Osteoblast (primary cell): Measurements from ENCODE around the gene SLC38A5. TPM values are rescaled to one million over a fixed set of nuclear protein-coding genes. Genes with fewer than 3 reads are reported as not detected.
A peak's percentile ranks its signal among the peaks of the same experiment; 100 is the strongest.

ENCODE experiments used
- DNase-seq: peaks from one replicate; pipeline ENCODE4 v3.0.0; 2011; ENCODE audit warnings: low spot score, mixed read lengths; ENCODE audit not compliant: insufficient read length; ENCODE audit errors: missing footprints
- H2AFZ ChIP-seq: 2 replicates; pipeline ENCODE4 v1.6.0; 2011; ENCODE audit warnings: mild to moderate bottlenecking, low read length
- H3K27ac ChIP-seq: 2 replicates; pipeline ENCODE4 v1.5.1; 2011; ENCODE audit warnings: mild to moderate bottlenecking, low read depth, low read length, moderate library complexity
- H3K27me3 ChIP-seq: 2 replicates; pipeline ENCODE4 v1.6.0; 2012; ENCODE audit warnings: mild to moderate bottlenecking, control low read depth, inconsistent platforms, low read length, moderate library complexity; ENCODE audit not compliant: insufficient read depth
- H3K36me3 ChIP-seq: 2 replicates; pipeline ENCODE4 v1.5.1; 2011; ENCODE audit warnings: mild to moderate bottlenecking, low read length, control low read depth, moderate library complexity; ENCODE audit not compliant: insufficient read depth
- H3K4me1 ChIP-seq: 2 replicates; pipeline ENCODE4 v1.5.1; 2011; ENCODE audit warnings: mild to moderate bottlenecking, low read length, control low read depth, moderate library complexity; ENCODE audit not compliant: insufficient read depth
- H3K4me2 ChIP-seq: 2 replicates; pipeline ENCODE4 v1.6.0; 2011; ENCODE audit warnings: mild to moderate bottlenecking, low read length; ENCODE audit not compliant: insufficient read depth
- H3K4me3 ChIP-seq: fragments of 200-600 bp; sonication (generic); 3 replicates; pipeline ENCODE4 v1.5.1; 2012; ENCODE audit warnings: mild to moderate bottlenecking, low read length, inconsistent platforms; ENCODE audit not compliant: insufficient read depth
- H3K79me2 ChIP-seq: 2 replicates; pipeline ENCODE4 v1.6.0; 2012; ENCODE audit warnings: mild to moderate bottlenecking, low read length, control low read depth, inconsistent platforms; ENCODE audit not compliant: insufficient read depth
- H3K9me3 ChIP-seq: 2 replicates; pipeline ENCODE4 v1.5.1; 2011; ENCODE audit warnings: low read depth, low read length, control low read depth
- H4K20me1 ChIP-seq: 2 replicates; pipeline ENCODE4 v1.6.0; 2012; ENCODE audit warnings: mild to moderate bottlenecking, low read length, control low read depth; ENCODE audit not compliant: insufficient read depth
- total RNA-seq: library from RNA; depleted of rRNA; stranded (reverse); fragments of >200 nt; gene quantifications from 2 replicates; pipeline ENCODE4 v1.2.3, GENCODE V29; 2012
- TF ChIP-seq, protein P1 (sequence below): IDR thresholded peaks from 2 replicates; pipeline ENCODE4 v1.5.1; 2011; ENCODE audit warnings: mild to moderate bottlenecking, low read depth, low read length, moderate library complexity; ENCODE audit errors: extremely low read depth

SLC38A5 gene
- total RNA-seq, 1 donor: 52.8 TPM

DNA sequence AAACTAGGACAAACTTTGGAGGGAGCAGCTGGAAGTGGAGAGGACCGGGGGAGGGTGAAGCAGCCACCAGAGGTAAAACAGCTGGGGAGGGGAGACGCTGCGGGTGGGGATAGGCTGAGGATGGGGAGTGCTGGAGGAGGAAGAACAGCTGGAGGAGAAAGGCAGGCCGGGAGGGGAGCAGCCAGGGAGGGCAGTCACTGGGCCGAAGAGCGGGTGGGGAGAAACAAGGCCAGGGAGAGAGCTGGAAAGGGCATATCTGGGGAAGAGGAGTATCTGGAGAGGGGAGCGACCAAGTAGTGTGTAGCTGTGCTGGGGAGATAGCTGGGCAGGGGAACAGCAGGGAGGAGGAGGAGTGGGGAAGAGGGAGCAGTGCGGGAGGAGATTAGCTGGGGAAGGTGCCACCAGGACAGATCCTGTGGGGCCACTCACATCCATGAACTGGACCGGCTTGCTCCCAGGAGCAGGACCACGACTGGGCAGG, 2.7 kb downstream of the SLC38A5 start:
- H2AFZ ChIP-seq: peak overlapping the region; percentile 76
- no peaks in the 10 kb centered on the region for H3K9me3 ChIP-seq
- H3K36me3 ChIP-seq: no peaks in the 10 kb centered on the region
- H3K4me2 ChIP-seq: peak overlapping the region; percentile 83
- peak overlapping the region; percentile 71 for H3K4me3 ChIP-seq
- TF ChIP-seq, protein P1, sequence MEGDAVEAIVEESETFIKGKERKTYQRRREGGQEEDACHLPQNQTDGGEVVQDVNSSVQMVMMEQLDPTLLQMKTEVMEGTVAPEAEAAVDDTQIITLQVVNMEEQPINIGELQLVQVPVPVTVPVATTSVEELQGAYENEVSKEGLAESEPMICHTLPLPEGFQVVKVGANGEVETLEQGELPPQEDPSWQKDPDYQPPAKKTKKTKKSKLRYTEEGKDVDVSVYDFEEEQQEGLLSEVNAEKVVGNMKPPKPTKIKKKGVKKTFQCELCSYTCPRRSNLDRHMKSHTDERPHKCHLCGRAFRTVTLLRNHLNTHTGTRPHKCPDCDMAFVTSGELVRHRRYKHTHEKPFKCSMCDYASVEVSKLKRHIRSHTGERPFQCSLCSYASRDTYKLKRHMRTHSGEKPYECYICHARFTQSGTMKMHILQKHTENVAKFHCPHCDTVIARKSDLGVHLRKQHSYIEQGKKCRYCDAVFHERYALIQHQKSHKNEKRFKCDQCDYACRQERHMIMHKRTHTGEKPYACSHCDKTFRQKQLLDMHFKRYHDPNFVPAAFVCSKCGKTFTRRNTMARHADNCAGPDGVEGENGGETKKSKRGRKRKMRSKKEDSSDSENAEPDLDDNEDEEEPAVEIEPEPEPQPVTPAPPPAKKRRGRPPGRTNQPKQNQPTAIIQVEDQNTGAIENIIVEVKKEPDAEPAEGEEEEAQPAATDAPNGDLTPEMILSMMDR: no peak
- DNase-seq: peak; percentile 66
- H3K79me2 ChIP-seq: peaks cover 14% of the 10 kb centered on the region
- H3K27ac ChIP-seq: peak overlapping the region; percentile 58
- peaks cover 24% of the 10 kb centered on the region for H3K4me1 ChIP-seq
- H4K20me1 ChIP-seq: no peaks in the 10 kb centered on the region
- no peaks in the 10 kb centered on the region for H3K27me3 ChIP-seq

DNA sequence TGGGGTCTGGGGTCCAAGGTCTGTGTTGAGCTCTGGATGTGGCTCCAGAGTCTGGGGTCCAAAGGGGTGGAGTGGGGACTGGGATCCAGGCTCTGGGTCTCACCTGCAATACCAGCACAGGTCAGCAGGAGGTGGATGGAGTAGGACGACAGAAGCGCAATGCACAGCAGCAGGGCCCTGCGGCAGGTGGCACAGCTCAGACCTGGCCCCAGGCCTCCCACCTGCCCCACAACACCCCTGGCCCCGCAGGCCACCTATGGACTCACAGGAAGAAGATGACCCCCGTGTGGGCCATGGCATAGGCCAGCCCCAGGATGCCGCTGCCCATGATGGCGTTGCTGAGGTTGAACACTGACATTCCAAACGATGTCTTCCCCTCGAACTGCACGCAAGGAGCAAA, 3.4 kb downstream of the SLC38A5 start:
- H3K79me2 ChIP-seq: peaks cover 14% of the 10 kb centered on the region
- no peaks in the 10 kb centered on the region for H3K9me3 ChIP-seq
- no peak overlapping the region for H2AFZ ChIP-seq
- no peak for DNase-seq
- no peaks in the 10 kb centered on the region for H3K27me3 ChIP-seq
- no peak overlapping the region for H3K27ac ChIP-seq
- no peaks in the 10 kb centered on the region for H3K36me3 ChIP-seq
- peak overlapping the region; percentile 71 for H3K4me3 ChIP-seq
- H3K4me2 ChIP-seq: peak overlapping the region; percentile 83
- H4K20me1 ChIP-seq: no peaks in the 10 kb centered on the region
- TF ChIP-seq, protein P1: no peak
- H3K4me1 ChIP-seq: peaks cover 24% of the 10 kb centered on the region

DNA sequence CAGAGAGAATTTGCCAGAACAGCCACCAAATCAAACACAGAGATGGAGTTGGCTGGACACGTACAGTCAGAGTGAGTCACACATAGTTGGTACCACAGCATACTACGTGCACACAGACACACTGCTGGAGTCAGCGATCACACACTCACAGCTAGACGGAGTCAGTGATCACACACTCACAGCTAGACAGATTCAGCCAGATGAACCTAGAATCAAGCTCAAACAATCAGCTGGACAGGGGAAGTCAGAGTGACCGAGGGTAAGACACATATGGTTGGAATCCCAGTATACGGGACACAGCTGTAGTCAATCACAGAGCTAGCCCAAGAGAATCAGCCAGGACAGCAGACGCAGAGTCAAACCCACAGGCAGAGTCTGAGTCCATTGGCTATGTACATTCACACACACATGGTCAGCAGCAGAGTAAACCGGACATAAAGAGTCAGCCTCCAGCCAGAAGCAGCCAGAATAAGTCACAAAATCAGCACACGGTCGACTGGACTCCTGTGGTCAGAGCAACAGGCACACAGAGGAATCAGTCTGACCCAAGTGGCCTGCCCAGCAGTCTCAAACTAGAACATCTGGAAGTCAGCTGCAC, 4.6 kb downstream of the SLC38A5 start:
- Histone ChIP-seq H3K9me3 (no peaks in the 10 kb centered on the region), H3K4me2 (peak overlapping the region; percentile 59), H3K4me1 (peaks cover 24% of the 10 kb centered on the region), H3K36me3 (no peaks in the 10 kb centered on the region), H3K4me3 (peak overlapping the region; percentile 48), H3K27ac (peak overlapping the region; percentile 87), H4K20me1 (no peaks in the 10 kb centered on the region), H2AFZ (peak overlapping the region; percentile 48), H3K27me3 (no peaks in the 10 kb centered on the region), H3K79me2 (peaks cover 14% of the 10 kb centered on the region)
- peak; percentile 93 for DNase-seq
- TF ChIP-seq, protein P1: no peak

DNA sequence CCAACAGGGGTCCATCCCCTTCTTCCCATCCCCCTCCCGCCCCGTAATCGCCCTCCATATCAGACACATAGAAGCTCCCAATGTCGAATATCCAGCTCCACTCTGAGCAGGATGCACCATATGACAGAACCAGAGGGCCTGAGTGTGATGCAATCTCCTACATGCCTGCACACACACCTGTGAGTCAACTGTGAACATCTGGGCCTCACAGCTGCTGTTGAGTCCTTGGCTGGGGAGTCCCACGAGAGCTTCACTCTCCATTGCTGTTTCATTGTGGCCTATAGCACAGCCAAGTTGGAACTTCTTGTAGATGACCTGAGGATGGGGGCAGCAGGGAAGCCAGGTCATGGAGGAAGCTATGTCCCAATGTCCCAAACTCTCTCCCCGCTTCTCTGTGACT, 8.2 kb downstream of the SLC38A5 start:
- H3K4me2 ChIP-seq: no peak overlapping the region
- peaks cover 15% of the 10 kb centered on the region for H3K4me1 ChIP-seq
- DNase-seq: peak; percentile 22
- H2AFZ ChIP-seq: no peak overlapping the region
- H3K9me3 ChIP-seq: no peaks in the 10 kb centered on the region
- no peaks in the 10 kb centered on the region for H3K36me3 ChIP-seq
- peaks cover 6% of the 10 kb centered on the region for H3K79me2 ChIP-seq
- TF ChIP-seq, protein P1: no peak
- H3K27ac ChIP-seq: no peak overlapping the region
- no peaks in the 10 kb centered on the region for H3K27me3 ChIP-seq
- H4K20me1 ChIP-seq: no peaks in the 10 kb centered on the region
- H3K4me3 ChIP-seq: no peak overlapping the region
